CD4-positive, alpha-beta T cell (primary cell): ENCODE data around the gene BMI1. TPM values are rescaled to one million over a fixed set of nuclear protein-coding genes. Genes with fewer than 3 reads are reported as not detected.

Source experiments
- ATAC-seq: fragments of 200-7000 bp; cut with Tn5 transposase; one replicate; pipeline ENCODE4 v1.10.0; 2022; ENCODE audit warnings: mild to moderate bottlenecking; ENCODE audit not compliant: poor library complexity
- CTCF ChIA-PET: fragments of 350-600 bp; sonication (Branson Sonifier 250); formaldehyde crosslinking; loops from one replicate; lab custom pipeline; 2021; ENCODE audit warnings: antibody characterized with exemption, inconsistent platforms; lab: Charles Lee
- POLR2A ChIA-PET: fragments of 350-600 bp; sonication (Branson Sonifier 250); formaldehyde crosslinking; loops from one replicate; lab custom pipeline; 2021; ENCODE audit warnings: antibody characterized with exemption, inconsistent platforms; lab: Charles Lee
- DNase-seq, 14 experiments: peaks; one replicate each; pipeline ENCODE4 v3.0.0-alpha.2; 2013 to 2020; ENCODE audit warnings: mixed read lengths in 2 of 14
- H3K27ac ChIP-seq, 2 donors: one replicate each; pipeline versions ENCODE4 v1.5.1 to v1.7.0; 2013; ENCODE audit warnings: low read length in 2 of 2, low read depth in 1 of 2, mild to moderate bottlenecking in 1 of 2
- H3K27me3 ChIP-seq, 2 experiments: 1 replicate in 1 of 2; 2 replicates in 1 of 2; pipeline versions ENCODE4 v1.6.1 to v1.7.0; 2013; ENCODE audit warnings: low read length in 2 of 2, control low read depth in 1 of 2, mild to moderate bottlenecking in 1 of 2, moderate library complexity in 1 of 2; ENCODE audit not compliant: insufficient read depth in 2 of 2, control insufficient read depth in 1 of 2
- H3K36me3 ChIP-seq: one replicate; pipeline ENCODE4 v1.6.1; 2013; ENCODE audit warnings: low read length, control low read depth; ENCODE audit not compliant: insufficient read depth
- H3K4me1 ChIP-seq: one replicate; pipeline ENCODE4 v1.6.1; 2013; ENCODE audit warnings: low read length, control low read depth; ENCODE audit not compliant: insufficient read depth
- H3K4me3 ChIP-seq: one replicate; pipeline ENCODE4 v1.5.1; 2013; ENCODE audit warnings: mild to moderate bottlenecking, low read length, moderate library complexity
- H3K9me3 ChIP-seq, 2 experiments: 1 replicate in 1 of 2; 2 replicates in 1 of 2; pipeline versions ENCODE4 v1.6.1 to v1.7.0; 2013; ENCODE audit warnings: low read length in 2 of 2, mild to moderate bottlenecking in 2 of 2, control low read depth in 1 of 2, moderate library complexity in 1 of 2; ENCODE audit not compliant: control insufficient read depth in 1 of 2, insufficient read depth in 1 of 2
- H3K27ac Mint-ChIP-seq: one replicate; pipeline ENCODE4 v1.8.0; 2020; ENCODE audit warnings: mixed read lengths
- H3K27me3 Mint-ChIP-seq: one replicate; pipeline ENCODE4 v1.8.0; 2021; ENCODE audit warnings: mixed read lengths
- H3K36me3 Mint-ChIP-seq: one replicate; pipeline ENCODE4 v1.8.0; 2021; ENCODE audit warnings: low read depth, mixed read lengths
- H3K4me1 Mint-ChIP-seq: one replicate; pipeline ENCODE4 v1.8.0; 2021; ENCODE audit warnings: low read depth, mixed read lengths
- H3K4me3 Mint-ChIP-seq: one replicate; pipeline ENCODE4 v1.8.0; 2020; ENCODE audit warnings: mild to moderate bottlenecking, mixed read lengths
- H3K9me3 Mint-ChIP-seq: one replicate; pipeline ENCODE4 v1.8.0; 2020; ENCODE audit warnings: mixed read lengths
- intact Hi-C, 2 experiments: fragments of 100-400 bp; cut with DNase I in 1 of 2; cut with micrococcal nuclease in 1 of 2; formaldehyde crosslinking; loops; one replicate each; pipeline versions ENCODE4 v1.15.1 to v1.9.0; 2023 to 2025; cut with DNase I, micrococcal nuclease
- total RNA-seq, 174 experiments: library from RNA in 2 of 174; stranded (reverse) in 2 of 174; gene quantifications; one replicate each; pipeline ENCODE4 v1.2.3 and lab custom pipeline; 2021 to 2026
- TF ChIP-seq, protein P1 (sequence below): fragments of 200-600 bp; IDR thresholded peaks from one replicate; pipeline ENCODE4 v1.8.0; 2022; ENCODE audit warnings: antibody characterized with exemption, mild to moderate bottlenecking

The BMI1 gene
- total RNA-seq, 2 experiments from 2014 or later, result 65.4 to 69.3 TPM

DNA sequence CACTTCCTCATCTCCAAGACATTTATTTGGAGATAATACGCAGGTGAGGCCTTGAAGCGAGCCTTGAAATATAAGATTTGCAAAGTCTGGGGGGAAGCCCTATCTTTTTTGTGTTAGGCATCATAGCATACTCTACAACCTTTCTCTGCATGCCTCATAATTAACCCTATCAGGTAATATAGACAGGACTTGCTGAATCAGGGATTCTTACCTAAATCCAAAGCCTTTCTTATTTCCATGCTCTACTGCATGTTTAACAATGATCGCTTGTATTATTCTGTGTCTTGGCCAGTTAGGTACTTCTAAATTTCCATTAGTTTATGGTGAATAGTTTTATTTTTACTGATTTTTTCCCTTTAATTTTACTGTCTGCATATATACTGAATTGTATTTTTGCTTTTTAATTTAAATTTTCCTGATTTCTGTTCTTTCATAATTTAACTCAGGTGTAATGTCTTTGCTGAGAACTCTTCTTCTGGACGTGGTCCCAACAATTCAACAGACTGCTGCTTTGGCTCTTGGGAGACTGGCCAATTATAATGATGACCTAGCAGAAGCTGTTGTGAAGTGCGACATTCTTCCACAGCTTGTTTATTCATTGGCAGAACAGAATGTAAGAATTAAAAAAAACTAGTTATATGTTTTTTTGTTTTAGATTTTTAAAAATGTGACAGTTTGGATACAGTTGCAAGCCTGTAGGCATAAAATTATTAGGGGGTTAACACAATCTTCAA, 43.7 kb downstream of the BMI1 start:
- Mint-ChIP-seq H3K27ac (no peak overlapping the region), H3K4me3 (no peak overlapping the region), H3K4me1 (peaks cover 2% of the 10 kb centered on the region), H3K27me3 (peaks cover 4% of the 10 kb centered on the region), H3K9me3 (no peaks in the 10 kb centered on the region), H3K36me3 (no peaks in the 10 kb centered on the region)
- H3K36me3 ChIP-seq, result no peaks in the 10 kb centered on the region
- ChIA-PET CTCF (no interaction called here), POLR2A (no interaction called here)
- H3K4me1 ChIP-seq, result no peaks in the 10 kb centered on the region
- intact Hi-C loops, result no loop called here
- TF ChIP-seq, protein P1, sequence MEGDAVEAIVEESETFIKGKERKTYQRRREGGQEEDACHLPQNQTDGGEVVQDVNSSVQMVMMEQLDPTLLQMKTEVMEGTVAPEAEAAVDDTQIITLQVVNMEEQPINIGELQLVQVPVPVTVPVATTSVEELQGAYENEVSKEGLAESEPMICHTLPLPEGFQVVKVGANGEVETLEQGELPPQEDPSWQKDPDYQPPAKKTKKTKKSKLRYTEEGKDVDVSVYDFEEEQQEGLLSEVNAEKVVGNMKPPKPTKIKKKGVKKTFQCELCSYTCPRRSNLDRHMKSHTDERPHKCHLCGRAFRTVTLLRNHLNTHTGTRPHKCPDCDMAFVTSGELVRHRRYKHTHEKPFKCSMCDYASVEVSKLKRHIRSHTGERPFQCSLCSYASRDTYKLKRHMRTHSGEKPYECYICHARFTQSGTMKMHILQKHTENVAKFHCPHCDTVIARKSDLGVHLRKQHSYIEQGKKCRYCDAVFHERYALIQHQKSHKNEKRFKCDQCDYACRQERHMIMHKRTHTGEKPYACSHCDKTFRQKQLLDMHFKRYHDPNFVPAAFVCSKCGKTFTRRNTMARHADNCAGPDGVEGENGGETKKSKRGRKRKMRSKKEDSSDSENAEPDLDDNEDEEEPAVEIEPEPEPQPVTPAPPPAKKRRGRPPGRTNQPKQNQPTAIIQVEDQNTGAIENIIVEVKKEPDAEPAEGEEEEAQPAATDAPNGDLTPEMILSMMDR, result no peak
- H3K9me3 ChIP-seq, result no peaks in the 10 kb centered on the region
- no peak for ATAC-seq
- no peak for DNase-seq
- no peak overlapping the region for H3K4me3 ChIP-seq
- no peak overlapping the region for H3K27ac ChIP-seq
- H3K27me3 ChIP-seq, result peaks cover 0 to 6% of the 10 kb centered on the region in 2 experiments

- intact Hi-C loops, result no loop called here
- no peaks in the 10 kb centered on the region for H3K36me3 Mint-ChIP-seq
- no peak overlapping the region for H3K27ac Mint-ChIP-seq
- TF ChIP-seq, protein P1, result no peak
- CTCF ChIA-PET, result interaction anchor here (0.6 kb wide), 1 partner anchor 10 kb away, joined by 5 read pairs; no protein-coding TSS in a partner anchor
- H3K27me3 ChIP-seq, result peaks cover 0 to 6% of the 10 kb centered on the region in 2 experiments
- DNase-seq (no peak), ATAC-seq (no peak)
- no peaks in the 10 kb centered on the region for H3K9me3 Mint-ChIP-seq
- H3K4me3 ChIP-seq, result no peak overlapping the region
- no peak overlapping the region for H3K4me3 Mint-ChIP-seq
- POLR2A ChIA-PET, result no interaction called here
- H3K27ac ChIP-seq, result no peak overlapping the region
- peaks cover 8% of the 10 kb centered on the region for H3K4me1 Mint-ChIP-seq
- H3K27me3 Mint-ChIP-seq, result no peaks in the 10 kb centered on the region
- H3K4me1 ChIP-seq, result no peaks in the 10 kb centered on the region
- no peaks in the 10 kb centered on the region for H3K9me3 ChIP-seq
- no peaks in the 10 kb centered on the region for H3K36me3 ChIP-seq
These were observed 44.3 kb downstream of the BMI1 start for GRCh38 chr10:22365233-22365632.

DNA sequence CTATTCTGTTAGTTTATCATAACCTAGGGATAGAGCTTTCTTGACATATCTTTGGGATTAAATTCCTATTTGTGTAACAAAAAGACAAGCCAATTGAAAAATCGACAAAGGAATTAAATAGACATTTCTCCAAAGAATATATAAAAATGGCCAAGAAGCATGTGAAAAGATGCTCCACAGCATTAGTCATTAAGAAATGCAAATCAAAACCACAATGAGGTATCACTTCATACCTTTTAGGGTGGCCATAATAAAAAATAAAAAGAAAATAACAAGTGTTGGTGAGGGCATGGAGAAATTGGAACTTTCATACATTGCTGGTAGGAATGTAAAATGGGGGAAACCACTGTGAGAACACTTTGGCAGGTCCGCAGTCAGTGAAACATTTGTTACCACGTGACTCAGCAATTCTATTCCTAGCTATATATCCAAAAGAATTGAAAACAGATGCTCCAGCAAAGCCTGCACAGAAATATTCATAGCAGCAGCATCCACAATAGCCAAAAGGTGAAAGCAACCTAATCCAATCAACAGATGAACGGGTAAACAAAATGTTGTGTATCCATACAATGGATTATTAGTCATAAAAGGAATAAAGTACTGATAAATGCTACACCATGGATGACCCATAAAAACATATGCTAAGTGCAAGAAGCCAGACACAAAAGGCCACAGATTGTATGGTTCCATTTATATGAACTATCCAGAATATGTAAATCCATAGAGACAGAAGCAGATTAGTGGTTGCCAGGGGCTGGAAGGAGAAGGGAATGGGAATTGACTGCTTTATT, 44.9 kb downstream of the BMI1 start:
- POLR2A ChIA-PET, result interaction anchor here (1.4 kb wide), 1 partner anchor 44 kb away, joined by 3 read pairs; the partner anchor contains the start of gene BMI1
- Mint-ChIP-seq H3K27ac (no peak overlapping the region), H3K27me3 (no peaks in the 10 kb centered on the region)

More for the DNA sequence above, 44.9 kb downstream of the BMI1 start:
- Mint-ChIP-seq H3K9me3 (no peaks in the 10 kb centered on the region), H3K4me1 (peaks cover 12% of the 10 kb centered on the region), H3K36me3 (no peaks in the 10 kb centered on the region), H3K4me3 (no peak overlapping the region)
- DNase-seq (no peak), ATAC-seq (no peak)
- Histone ChIP-seq H3K9me3 (no peaks in the 10 kb centered on the region), H3K4me1 (no peaks in the 10 kb centered on the region), H3K36me3 (no peaks in the 10 kb centered on the region), H3K27ac (no peak overlapping the region), H3K27me3 (peaks cover 0 to 6% of the 10 kb centered on the region in 2 experiments), H3K4me3 (no peak overlapping the region)
- CTCF ChIA-PET, result interaction anchor here (0.6 kb wide), 2 partner anchors 9 kb away, joined by 3 to 5 read pairs; no protein-coding TSS in a partner anchor
- intact Hi-C loops, result no loop called here
- TF ChIP-seq, protein P1, result no peak
